ENCODE measurements around the gene STRIP1. TPM values are rescaled to one million over a fixed set of nuclear protein-coding genes. Genes with fewer than 3 reads are reported as not detected.

The STRIP1 gene
- total RNA-seq, 1 experiment from 2014 or later: 43.2 TPM

GRCh38 chr1:110051262-110051648 is 16.8 kb downstream of the STRIP1 start:
- DNase-seq (ENCODE audit: low read depth): no peak

GRCh38 chr1:110053552-110054428 is 19.4 kb downstream of the STRIP1 start:
- peak; percentile 74 for DNase-seq (ENCODE audit: low read depth)

- DNase-seq (ENCODE audit: low read depth): no peak
Observed at GRCh38 chr1:110055493-110056284, 21.3 kb downstream of the STRIP1 start.

- no peak for DNase-seq (ENCODE audit: low read depth)
Observed at GRCh38 chr1:110056285-110056683, 21.9 kb downstream of the STRIP1 start.

GRCh38 chr1:110056776-110057175 is 22.4 kb downstream of the STRIP1 start:
- no peak for DNase-seq (ENCODE audit: low read depth)

GRCh38 chr1:110057963-110058518 is 23.6 kb downstream of the STRIP1 start:
- DNase-seq (ENCODE audit: low read depth): no peak

GRCh38 chr1:110058591-110058990 is 24.2 kb downstream of the STRIP1 start:
- no peak for DNase-seq (ENCODE audit: low read depth)

- DNase-seq (ENCODE audit: low read depth): no peak
Observed at GRCh38 chr1:110059133-110059863, 24.9 kb downstream of the STRIP1 start.

GRCh38 chr1:110060034-110060661 is 25.7 kb downstream of the STRIP1 start:
- peak; percentile 75 for DNase-seq (ENCODE audit: low read depth)

GRCh38 chr1:110060662-110061060 is 26.2 kb downstream of the STRIP1 start:
- no peak for DNase-seq (ENCODE audit: low read depth)

- no peak for DNase-seq (ENCODE audit: low read depth)
Observed at GRCh38 chr1:110061341-110061740, 26.9 kb downstream of the STRIP1 start.

GRCh38 chr1:110062612-110063011 is 28.2 kb downstream of the STRIP1 start:
- no peak for DNase-seq (ENCODE audit: low read depth)

- DNase-seq (ENCODE audit: low read depth): no peak
Observed at GRCh38 chr1:110063781-110064180, 29.4 kb downstream of the STRIP1 start.

GRCh38 chr1:110064576-110065337 is 30.3 kb downstream of the STRIP1 start:
- DNase-seq (ENCODE audit: low read depth): no peak

- DNase-seq (ENCODE audit: low read depth): peak; percentile 67
Observed at GRCh38 chr1:110065841-110066240, 31.4 kb downstream of the STRIP1 start.

- DNase-seq (ENCODE audit: low read depth): no peak
Observed at GRCh38 chr1:110067479-110067892, 33.1 kb downstream of the STRIP1 start.

- DNase-seq (ENCODE audit: low read depth): no peak
Observed at GRCh38 chr1:110067893-110068645, 33.6 kb downstream of the STRIP1 start.

GRCh38 chr1:110068646-110069403 is 34.4 kb downstream of the STRIP1 start:
- DNase-seq (ENCODE audit: low read depth): no peak

Data from Daoy (cell line).